GM12865 (cell line): Measurements from ENCODE around the gene RAPGEF5.

ENCODE experiments used
- DNase-seq: peaks from one replicate; pipeline ENCODE4 v3.0.0; 2010; ENCODE audit warnings: low read depth
- H3K4me3 ChIP-seq: 2 replicates; pipeline ENCODE4 v1.5.1; 2011; ENCODE audit warnings: mild to moderate bottlenecking, low read depth, low read length, control low read depth
- TF ChIP-seq, protein P1 (sequence below): IDR thresholded peaks from 2 replicates; pipeline ENCODE4 v1.5.1; 2011; ENCODE audit warnings: low read length, control low read depth, low read depth, inconsistent platforms; ENCODE audit not compliant: insufficient read depth; ENCODE audit errors: missing control alignments

RAPGEF5 gene

DNA sequence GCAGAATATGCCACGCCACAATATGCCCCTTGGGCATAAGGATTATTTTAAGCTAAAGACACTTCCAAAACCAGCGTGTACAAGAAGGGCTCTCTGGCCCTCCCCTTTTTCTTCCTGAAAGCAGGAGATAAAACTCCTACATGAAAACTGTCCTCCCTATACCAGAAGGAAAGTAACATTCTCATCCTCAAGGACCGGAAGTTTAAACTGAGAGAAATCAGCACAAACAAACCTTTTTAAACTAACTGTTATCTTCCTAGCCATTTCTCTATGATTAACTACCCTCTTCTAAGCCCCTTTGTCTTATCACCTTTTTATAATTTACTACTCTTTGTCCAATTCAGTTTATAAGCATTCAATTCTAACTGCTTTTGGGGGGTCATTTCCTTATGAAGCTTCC, 16.4 kb upstream of the RAPGEF5 start:
- TF ChIP-seq, protein P1, sequence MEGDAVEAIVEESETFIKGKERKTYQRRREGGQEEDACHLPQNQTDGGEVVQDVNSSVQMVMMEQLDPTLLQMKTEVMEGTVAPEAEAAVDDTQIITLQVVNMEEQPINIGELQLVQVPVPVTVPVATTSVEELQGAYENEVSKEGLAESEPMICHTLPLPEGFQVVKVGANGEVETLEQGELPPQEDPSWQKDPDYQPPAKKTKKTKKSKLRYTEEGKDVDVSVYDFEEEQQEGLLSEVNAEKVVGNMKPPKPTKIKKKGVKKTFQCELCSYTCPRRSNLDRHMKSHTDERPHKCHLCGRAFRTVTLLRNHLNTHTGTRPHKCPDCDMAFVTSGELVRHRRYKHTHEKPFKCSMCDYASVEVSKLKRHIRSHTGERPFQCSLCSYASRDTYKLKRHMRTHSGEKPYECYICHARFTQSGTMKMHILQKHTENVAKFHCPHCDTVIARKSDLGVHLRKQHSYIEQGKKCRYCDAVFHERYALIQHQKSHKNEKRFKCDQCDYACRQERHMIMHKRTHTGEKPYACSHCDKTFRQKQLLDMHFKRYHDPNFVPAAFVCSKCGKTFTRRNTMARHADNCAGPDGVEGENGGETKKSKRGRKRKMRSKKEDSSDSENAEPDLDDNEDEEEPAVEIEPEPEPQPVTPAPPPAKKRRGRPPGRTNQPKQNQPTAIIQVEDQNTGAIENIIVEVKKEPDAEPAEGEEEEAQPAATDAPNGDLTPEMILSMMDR = no peak
- DNase-seq = no peak
- H3K4me3 ChIP-seq = no peak overlapping the region

DNA sequence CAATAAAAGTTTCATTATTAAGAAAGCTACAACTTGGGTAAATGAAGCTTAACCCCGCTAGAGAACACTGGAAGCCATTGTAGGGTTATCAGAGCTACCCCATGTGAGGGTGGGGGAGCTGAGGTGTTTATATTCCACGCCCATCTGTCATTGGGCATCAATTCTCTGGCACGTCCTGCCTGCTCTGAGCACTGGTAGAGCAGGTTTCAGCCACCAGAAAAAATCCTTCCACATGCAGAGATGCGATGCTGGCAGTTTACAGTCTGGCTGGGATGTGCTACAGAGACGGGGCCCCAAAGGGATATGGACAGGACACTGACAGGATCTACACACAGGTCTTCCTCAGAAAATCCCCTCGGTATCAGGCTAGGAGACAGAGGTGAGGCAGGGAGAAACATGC, 15.9 kb upstream of the RAPGEF5 start:
- H3K4me3 ChIP-seq = no peak overlapping the region
- TF ChIP-seq, protein P1 = no peak
- DNase-seq = no peak

DNA sequence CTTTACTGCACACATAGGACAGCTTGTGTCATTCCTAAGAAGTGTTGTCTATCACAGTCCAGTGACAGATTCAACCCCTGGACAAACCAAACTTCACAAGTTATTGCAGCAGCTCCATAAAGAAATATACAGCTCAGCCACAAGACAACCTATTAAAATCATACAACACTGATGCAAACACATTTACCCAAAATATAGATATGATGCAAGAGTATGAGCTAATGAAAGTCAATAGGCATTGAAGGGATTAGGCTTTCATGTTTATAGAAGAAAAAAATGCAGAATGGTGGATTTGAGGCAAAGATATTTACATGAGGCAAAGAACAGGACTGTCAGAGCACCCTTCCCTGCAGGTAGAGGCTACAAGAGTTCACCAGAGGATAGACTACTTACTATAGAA, 14.9 kb upstream of the RAPGEF5 start:
- TF ChIP-seq, protein P1 = no peak
- no peak overlapping the region for H3K4me3 ChIP-seq
- no peak for DNase-seq

DNA sequence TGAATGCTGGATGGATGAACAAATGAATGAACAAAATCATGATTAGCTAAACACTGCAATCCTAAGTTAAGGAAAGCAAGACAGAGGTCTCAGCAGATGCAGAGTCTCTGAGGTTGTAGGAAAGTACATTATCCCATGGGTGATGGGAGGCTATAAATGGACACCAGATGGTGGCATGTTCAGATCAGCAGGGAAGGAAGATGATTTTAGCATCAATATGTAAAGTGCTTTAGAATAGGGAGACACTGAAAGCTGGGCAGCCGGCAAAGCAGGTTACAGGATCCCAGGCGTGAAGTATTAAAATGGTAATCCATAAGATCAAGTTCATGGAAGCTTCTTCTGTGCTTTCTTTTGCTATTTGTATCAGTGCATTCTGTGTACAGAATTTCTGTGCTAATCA, 7.9 kb upstream of the RAPGEF5 start:
- TF ChIP-seq, protein P1 = no peak
- DNase-seq = no peak
- H3K4me3 ChIP-seq = no peak overlapping the region

DNA sequence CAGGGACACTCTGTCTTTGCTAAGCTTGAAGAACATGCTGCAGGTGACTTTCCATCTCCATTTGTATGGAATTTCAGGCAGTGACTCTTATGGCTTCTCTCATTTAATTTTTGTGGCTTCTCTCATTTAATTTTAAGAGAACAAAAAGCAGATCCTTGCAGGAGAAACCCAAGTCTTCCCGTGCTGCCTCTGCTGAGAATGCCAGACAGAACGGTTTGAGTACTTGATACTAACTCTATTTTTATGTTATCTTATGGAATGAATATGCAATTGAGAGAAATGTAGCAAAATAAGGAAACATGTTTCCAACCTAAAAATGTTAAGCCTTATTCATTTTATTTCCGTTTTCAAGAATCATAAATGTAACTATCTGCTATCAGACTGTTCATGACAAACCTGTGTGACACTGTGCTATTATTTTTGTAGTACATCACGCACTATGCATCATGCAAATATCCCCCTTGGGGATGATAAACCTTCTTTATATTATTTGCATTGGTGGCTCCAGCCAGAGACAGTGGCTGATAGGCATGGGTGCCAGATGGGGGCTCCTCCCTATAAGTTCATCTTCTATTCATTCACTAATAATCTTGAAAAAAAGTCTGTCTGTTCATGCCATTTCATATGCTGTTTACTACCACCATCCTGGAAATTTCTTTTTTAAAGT, 6.9 kb upstream of the RAPGEF5 start:
- no peak for DNase-seq
- TF ChIP-seq, protein P1 = no peak
- H3K4me3 ChIP-seq = no peak overlapping the region

DNA sequence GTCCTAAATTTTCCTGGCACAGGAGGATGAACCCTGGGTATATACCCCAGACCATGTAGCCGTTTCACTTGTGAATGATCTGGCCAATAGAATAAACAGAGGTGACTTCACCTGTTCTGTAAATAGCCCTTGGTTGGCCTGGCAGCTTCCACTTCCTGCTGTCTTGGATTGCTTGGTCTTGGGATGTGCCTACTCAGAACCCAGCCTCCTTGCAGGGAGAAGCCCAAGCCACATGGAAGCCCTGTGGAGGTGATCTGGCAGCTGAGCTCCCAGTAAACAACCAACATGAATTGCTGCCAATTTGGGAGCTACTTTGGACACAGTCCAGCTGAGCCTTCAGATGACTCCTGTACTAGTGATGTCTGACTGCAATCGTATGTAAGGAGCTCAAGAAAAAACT, 4.8 kb upstream of the RAPGEF5 start:
- no peak overlapping the region for H3K4me3 ChIP-seq
- TF ChIP-seq, protein P1 = no peak
- no peak for DNase-seq

DNA sequence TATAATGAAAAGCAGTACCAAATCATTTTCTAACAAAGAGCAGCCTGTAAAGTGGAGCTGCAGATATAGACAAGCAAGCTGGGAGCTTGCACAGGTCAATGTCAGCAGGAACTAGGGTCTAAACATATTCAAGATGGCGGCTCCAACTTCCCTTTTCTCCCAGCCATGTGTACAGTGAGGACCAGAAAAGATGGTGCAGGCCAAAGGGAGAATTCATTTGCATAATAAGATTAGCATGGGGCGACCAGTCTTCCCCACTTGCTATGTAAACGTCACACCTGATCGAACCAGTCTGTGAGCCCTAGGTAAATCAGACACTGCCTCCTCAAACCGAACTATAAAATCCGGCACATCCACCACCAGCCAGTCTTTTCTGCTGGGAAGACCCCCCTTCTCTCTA, 4.4 kb upstream of the RAPGEF5 start:
- TF ChIP-seq, protein P1 = no peak
- no peak overlapping the region for H3K4me3 ChIP-seq
- DNase-seq = no peak
